Testis (tissue), 2 donors: ENCODE results near the gene KLHL20.

Experiments used
- POLR2A ChIP-seq: fragments of 450-650 bp; IDR thresholded peaks from one replicate; pipeline ENCODE4 v1.6.1; 2017; ENCODE audit warnings: antibody characterized with exemption, mild to moderate bottlenecking, moderate library complexity
- TF ChIP-seq, protein P1 (sequence below), 3 experiments: fragments of 450-650 bp in 2 of 3; fragments of 200-600 bp in 1 of 3; sonication (generic) in 1 of 3; IDR thresholded peaks; one replicate each; pipeline ENCODE4 v1.5.1; 2016 to 2019; ENCODE audit warnings: antibody characterized with exemption in 3 of 3, mild to moderate bottlenecking in 2 of 3, moderate library complexity in 1 of 3

- TF ChIP-seq, protein P1, sequence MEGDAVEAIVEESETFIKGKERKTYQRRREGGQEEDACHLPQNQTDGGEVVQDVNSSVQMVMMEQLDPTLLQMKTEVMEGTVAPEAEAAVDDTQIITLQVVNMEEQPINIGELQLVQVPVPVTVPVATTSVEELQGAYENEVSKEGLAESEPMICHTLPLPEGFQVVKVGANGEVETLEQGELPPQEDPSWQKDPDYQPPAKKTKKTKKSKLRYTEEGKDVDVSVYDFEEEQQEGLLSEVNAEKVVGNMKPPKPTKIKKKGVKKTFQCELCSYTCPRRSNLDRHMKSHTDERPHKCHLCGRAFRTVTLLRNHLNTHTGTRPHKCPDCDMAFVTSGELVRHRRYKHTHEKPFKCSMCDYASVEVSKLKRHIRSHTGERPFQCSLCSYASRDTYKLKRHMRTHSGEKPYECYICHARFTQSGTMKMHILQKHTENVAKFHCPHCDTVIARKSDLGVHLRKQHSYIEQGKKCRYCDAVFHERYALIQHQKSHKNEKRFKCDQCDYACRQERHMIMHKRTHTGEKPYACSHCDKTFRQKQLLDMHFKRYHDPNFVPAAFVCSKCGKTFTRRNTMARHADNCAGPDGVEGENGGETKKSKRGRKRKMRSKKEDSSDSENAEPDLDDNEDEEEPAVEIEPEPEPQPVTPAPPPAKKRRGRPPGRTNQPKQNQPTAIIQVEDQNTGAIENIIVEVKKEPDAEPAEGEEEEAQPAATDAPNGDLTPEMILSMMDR (IDR thresholded peaks at IDR 0.05) = no peak
- TF ChIP-seq POLR2A = no peak
Measured at GRCh38 chr1:173733912-173734311, 19.1 kb downstream of the KLHL20 start.
